Measurements from ENCODE around the gene NELFCD.

NELFCD gene

DNA sequence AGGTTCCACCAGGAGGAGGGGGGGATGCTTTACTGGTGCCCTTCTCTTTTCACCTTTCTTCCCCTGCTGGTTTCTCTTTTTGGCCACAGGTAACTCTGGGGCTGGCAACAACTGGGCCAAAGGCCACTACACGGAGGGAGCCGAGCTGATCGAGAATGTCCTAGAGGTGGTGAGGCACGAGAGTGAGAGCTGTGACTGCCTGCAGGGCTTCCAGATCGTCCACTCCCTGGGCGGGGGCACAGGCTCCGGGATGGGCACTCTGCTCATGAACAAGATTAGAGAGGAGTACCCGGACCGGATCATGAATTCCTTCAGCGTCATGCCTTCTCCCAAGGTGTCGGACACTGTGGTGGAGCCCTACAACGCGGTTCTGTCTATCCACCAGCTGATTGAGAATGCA is 42.6 kb downstream of the NELFCD start:
- Histone ChIP-seq H3K4me1 (ENCODE audit: control insufficient read depth in 1 of 2, insufficient read depth in 2 of 2, low read length in 2 of 2) (peaks cover 10 to 24% of the 10 kb centered on the region in 2 donors), H3K27ac (ENCODE audit: low read length) (no peak overlapping the region), H3K4me3 (ENCODE audit: low read depth in 1 of 2, low read length in 2 of 2) (no peak overlapping the region), H3K36me3 (ENCODE audit: control insufficient read depth in 1 of 2, insufficient read depth in 2 of 2, low read length in 2 of 2) (peaks cover 54 to 56% of the 10 kb centered on the region in 2 donors), H3K9me3 (ENCODE audit: control insufficient read depth in 1 of 2, low read length in 2 of 2) (no peaks in the 10 kb centered on the region), H3K27me3 (ENCODE audit: low read depth, low read length) (no peaks in the 10 kb centered on the region)

DNA sequence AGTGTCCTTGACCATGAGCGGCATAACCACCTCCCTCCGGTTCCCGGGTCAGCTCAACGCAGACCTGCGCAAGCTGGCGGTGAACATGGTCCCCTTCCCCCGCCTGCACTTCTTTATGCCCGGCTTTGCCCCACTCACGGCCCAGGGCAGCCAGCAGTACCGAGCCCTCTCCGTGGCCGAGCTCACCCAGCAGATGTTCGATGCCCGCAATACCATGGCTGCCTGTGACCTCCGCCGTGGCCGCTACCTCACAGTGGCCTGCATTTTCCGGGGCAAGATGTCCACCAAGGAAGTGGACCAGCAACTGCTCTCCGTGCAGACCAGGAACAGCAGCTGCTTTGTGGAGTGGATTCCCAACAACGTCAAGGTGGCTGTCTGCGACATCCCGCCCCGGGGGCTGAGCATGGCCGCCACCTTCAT is 43.1 kb downstream of the NELFCD start:
- H3K27me3 ChIP-seq (ENCODE audit: low read depth, low read length) = no peaks in the 10 kb centered on the region
- H3K27ac ChIP-seq (ENCODE audit: low read length) = no peak overlapping the region
- peaks cover 54 to 61% of the 10 kb centered on the region in 2 donors for H3K36me3 ChIP-seq (ENCODE audit: control insufficient read depth in 1 of 2, insufficient read depth in 2 of 2, low read length in 2 of 2)
- no peaks in the 10 kb centered on the region for H3K9me3 ChIP-seq (ENCODE audit: control insufficient read depth in 1 of 2, low read length in 2 of 2)
- peaks cover 15 to 29% of the 10 kb centered on the region in 2 donors for H3K4me1 ChIP-seq (ENCODE audit: control insufficient read depth in 1 of 2, insufficient read depth in 2 of 2, low read length in 2 of 2)
- no peak overlapping the region for H3K4me3 ChIP-seq (ENCODE audit: low read depth in 1 of 2, low read length in 2 of 2)

DNA sequence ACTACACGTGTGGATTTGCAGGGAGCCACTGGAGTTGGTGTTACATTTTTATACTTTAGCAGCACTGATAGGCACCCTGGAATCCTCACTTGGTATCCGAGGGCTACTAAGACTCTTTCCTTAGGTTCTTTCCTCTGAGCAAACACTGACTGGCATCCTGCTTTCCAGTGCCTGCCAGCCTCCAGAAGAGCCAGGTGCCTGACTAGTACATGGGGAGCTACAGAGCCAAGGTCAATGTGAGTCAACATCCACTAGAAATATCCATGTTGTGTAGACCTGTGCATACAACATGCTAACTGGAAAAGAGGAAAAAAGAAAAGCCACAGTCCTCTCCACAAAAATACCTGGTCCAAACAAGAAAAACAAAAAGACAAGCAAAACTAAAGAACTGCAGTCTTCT is 44.0 kb downstream of the NELFCD start:
- Histone ChIP-seq H3K4me1 (ENCODE audit: control insufficient read depth in 1 of 2, insufficient read depth in 2 of 2, low read length in 2 of 2) (peaks cover 23 to 39% of the 10 kb centered on the region in 2 donors), H3K4me3 (ENCODE audit: low read depth in 1 of 2, low read length in 2 of 2) (no peak overlapping the region), H3K27ac (ENCODE audit: low read length) (no peak overlapping the region), H3K27me3 (ENCODE audit: low read depth, low read length) (no peaks in the 10 kb centered on the region), H3K36me3 (ENCODE audit: control insufficient read depth in 1 of 2, insufficient read depth in 2 of 2, low read length in 2 of 2) (peaks cover 62 to 70% of the 10 kb centered on the region in 2 donors), H3K9me3 (ENCODE audit: control insufficient read depth in 1 of 2, low read length in 2 of 2) (no peaks in the 10 kb centered on the region)

DNA sequence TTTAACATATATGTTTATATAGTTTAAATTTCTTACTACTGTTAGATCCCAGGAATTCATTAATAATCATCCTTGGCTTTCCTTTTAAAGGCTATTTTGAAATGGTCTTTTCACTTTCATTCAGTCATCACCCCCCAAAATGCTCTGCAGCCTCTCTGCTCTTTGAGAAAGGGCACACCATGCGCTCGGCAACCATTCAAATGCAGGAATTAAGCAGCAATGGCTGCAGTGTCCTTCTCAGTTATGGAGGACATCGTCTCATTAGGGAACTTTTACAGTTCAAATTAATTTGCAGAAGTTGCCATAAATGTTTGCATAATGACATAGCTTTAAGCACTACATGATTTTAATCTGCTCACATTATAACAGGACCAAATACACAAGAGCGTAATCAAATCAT is 44.5 kb downstream of the NELFCD start:
- H3K4me1 ChIP-seq (ENCODE audit: control insufficient read depth in 1 of 2, insufficient read depth in 2 of 2, low read length in 2 of 2) = peaks cover 23 to 43% of the 10 kb centered on the region in 2 donors
- no peak overlapping the region for H3K27ac ChIP-seq (ENCODE audit: low read length)
- no peaks in the 10 kb centered on the region for H3K27me3 ChIP-seq (ENCODE audit: low read depth, low read length)
- no peaks in the 10 kb centered on the region for H3K9me3 ChIP-seq (ENCODE audit: control insufficient read depth in 1 of 2, low read length in 2 of 2)
- H3K4me3 ChIP-seq (ENCODE audit: low read depth in 1 of 2, low read length in 2 of 2) = no peak overlapping the region
- peaks cover 63 to 72% of the 10 kb centered on the region in 2 donors for H3K36me3 ChIP-seq (ENCODE audit: control insufficient read depth in 1 of 2, insufficient read depth in 2 of 2, low read length in 2 of 2)

DNA sequence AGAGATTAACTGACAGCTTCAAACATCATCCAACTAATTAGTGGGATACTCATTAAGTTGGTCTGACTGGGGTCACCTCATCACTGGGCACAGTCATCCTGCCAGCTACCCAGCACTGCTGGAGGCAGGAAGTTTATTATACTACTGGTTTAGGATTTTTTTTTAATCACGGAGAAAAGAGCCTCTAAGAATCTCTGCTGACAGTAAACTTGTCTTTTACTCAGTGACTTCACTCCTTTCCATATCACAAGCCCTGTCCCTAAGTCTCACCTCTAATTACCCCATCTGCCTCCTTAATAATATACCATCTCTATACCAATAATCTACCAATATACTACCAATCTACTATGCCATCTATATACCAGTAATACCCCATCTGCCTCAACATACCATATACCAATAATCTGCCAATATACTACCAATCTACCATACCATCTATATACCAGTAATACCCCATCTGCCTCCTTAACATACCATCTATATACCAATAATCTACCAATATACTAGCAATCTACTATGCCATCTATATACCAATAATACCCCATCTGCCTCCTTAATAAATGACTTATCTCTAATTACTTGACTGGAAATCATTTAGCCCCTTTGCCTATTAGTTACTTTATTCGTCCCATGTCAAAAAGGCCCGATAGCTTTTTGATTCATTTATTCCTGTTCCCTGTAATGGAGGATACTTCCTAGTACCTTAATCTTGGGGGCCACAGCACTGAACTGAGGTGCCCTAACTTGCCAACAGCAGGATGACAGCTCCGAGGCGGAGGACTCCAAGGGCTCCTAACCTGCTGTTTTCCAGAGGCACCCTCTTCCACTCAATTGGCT is 46.1 kb downstream of the NELFCD start:
- peaks cover 31 to 54% of the 10 kb centered on the region in 2 donors for H3K4me1 ChIP-seq (ENCODE audit: control insufficient read depth in 1 of 2, insufficient read depth in 2 of 2, low read length in 2 of 2)
- H3K27me3 ChIP-seq (ENCODE audit: low read depth, low read length) = no peaks in the 10 kb centered on the region
- H3K36me3 ChIP-seq (ENCODE audit: control insufficient read depth in 1 of 2, insufficient read depth in 2 of 2, low read length in 2 of 2) = peaks cover 63 to 72% of the 10 kb centered on the region in 2 donors
- H3K4me3 ChIP-seq (ENCODE audit: low read depth in 1 of 2, low read length in 2 of 2) = no peak overlapping the region
- H3K9me3 ChIP-seq (ENCODE audit: control insufficient read depth in 1 of 2, low read length in 2 of 2) = no peaks in the 10 kb centered on the region
- H3K27ac ChIP-seq (ENCODE audit: low read length) = no peak overlapping the region

DNA sequence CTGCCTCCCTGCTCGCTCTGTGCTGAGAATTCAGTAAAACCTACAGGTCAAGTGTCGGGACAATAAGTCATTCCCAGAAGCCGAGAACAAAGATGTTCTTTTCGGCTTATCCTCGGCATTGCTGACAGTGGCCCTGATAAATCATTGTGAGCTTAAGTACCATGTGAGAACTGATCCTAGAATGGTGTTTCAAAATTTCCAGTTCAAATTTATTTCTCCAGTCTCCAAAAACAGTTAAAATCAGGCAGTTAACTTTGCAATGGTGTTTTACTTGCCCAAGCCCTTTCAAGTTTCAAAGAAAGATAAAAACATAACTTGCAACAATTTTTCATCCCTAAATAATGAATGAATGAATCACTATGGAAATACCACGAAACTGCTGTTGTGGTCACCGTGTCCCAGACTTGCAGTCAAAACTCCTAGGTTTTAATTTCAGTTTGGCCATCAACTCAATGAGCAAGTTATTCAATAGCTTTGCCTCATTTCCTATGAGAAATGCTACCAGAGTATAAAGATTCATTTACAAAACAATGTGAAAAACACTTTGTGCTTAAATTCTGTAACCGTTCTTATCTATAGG is 46.8 kb downstream of the NELFCD start:
- no peaks in the 10 kb centered on the region for H3K27me3 ChIP-seq (ENCODE audit: low read depth, low read length)
- no peaks in the 10 kb centered on the region for H3K9me3 ChIP-seq (ENCODE audit: control insufficient read depth in 1 of 2, low read length in 2 of 2)
- H3K27ac ChIP-seq (ENCODE audit: low read length) = no peak overlapping the region
- peaks cover 58 to 65% of the 10 kb centered on the region in 2 donors for H3K36me3 ChIP-seq (ENCODE audit: control insufficient read depth in 1 of 2, insufficient read depth in 2 of 2, low read length in 2 of 2)
- peaks cover 31 to 54% of the 10 kb centered on the region in 2 donors for H3K4me1 ChIP-seq (ENCODE audit: control insufficient read depth in 1 of 2, insufficient read depth in 2 of 2, low read length in 2 of 2)
- no peak overlapping the region for H3K4me3 ChIP-seq (ENCODE audit: low read depth in 1 of 2, low read length in 2 of 2)

DNA sequence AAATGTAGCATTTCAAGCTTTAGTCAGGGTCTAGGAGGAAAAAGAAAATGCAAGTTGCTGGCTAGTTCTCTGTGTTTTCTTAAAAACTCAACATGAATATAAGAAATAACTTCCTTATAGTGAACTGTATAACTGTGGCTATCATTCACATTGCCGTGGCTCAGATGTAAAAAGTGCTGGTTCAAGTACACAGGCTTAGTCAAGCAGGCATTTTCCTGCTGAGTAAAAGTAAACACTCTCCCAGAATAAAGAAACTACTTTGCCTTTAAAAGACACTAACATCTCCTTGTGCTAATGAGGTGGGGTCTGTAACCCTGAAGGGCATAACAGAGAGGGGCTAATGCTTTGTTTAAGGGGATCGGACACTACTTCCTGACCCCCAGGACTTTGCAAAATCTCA is 47.8 kb downstream of the NELFCD start:
- Histone ChIP-seq H3K4me1 (ENCODE audit: control insufficient read depth in 1 of 2, insufficient read depth in 2 of 2, low read length in 2 of 2) (peaks cover 31 to 54% of the 10 kb centered on the region in 2 donors), H3K4me3 (ENCODE audit: low read depth in 1 of 2, low read length in 2 of 2) (peak overlapping the region; percentile 40 to 41), H3K36me3 (ENCODE audit: control insufficient read depth in 1 of 2, insufficient read depth in 2 of 2, low read length in 2 of 2) (peaks cover 48 to 60% of the 10 kb centered on the region in 2 donors)

DNA sequence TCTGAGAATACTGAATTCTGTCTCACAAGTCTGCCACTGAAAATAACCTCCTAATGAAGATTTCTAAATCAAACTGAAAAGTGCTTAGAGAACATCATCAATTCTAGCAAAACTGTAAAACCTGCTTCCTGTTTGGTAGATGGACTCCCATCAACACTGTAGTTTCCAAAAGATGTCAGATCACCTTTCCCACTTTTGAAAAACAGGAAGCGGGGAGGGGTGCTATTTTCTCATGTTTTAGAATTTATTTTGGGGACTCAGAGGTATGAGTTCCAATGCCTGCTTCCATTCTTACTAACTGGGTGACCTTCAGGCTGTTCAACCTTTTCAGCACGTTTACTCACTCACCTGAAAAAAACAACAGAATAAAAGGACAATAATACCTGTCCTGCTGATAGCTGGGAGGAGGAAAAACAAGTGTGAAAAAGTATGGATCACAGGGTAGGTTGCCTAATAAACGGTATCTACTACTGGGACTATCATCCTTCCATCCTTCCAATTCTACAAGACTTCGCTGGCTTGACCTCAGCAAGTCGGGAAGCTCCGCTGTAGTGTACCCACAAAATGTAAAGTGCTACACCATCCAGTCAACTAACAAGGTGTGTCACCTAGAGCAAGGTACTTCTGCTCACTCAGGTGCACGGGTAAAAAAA is 50.0 kb downstream of the NELFCD start:
- peak overlapping the region; percentile 85 to 89 for H3K4me3 ChIP-seq (ENCODE audit: low read depth in 1 of 2, low read length in 2 of 2)
- no peaks in the 10 kb centered on the region for H3K27me3 ChIP-seq (ENCODE audit: low read depth, low read length)
- H3K9me3 ChIP-seq (ENCODE audit: control insufficient read depth in 1 of 2, low read length in 2 of 2) = no peaks in the 10 kb centered on the region
- peaks cover 45 to 50% of the 10 kb centered on the region in 2 donors for H3K36me3 ChIP-seq (ENCODE audit: control insufficient read depth in 1 of 2, insufficient read depth in 2 of 2, low read length in 2 of 2)
- peak overlapping the region; percentile 78 for H3K27ac ChIP-seq (ENCODE audit: low read length)
- H3K4me1 ChIP-seq (ENCODE audit: control insufficient read depth in 1 of 2, insufficient read depth in 2 of 2, low read length in 2 of 2) = peaks cover 31 to 50% of the 10 kb centered on the region in 2 donors

More for the DNA sequence above, 47.8 kb downstream of the NELFCD start:
- H3K27me3 ChIP-seq (ENCODE audit: low read depth, low read length) = no peaks in the 10 kb centered on the region
- peak overlapping the region; percentile 10 for H3K27ac ChIP-seq (ENCODE audit: low read length)
- H3K9me3 ChIP-seq (ENCODE audit: control insufficient read depth in 1 of 2, low read length in 2 of 2) = no peaks in the 10 kb centered on the region

DNA sequence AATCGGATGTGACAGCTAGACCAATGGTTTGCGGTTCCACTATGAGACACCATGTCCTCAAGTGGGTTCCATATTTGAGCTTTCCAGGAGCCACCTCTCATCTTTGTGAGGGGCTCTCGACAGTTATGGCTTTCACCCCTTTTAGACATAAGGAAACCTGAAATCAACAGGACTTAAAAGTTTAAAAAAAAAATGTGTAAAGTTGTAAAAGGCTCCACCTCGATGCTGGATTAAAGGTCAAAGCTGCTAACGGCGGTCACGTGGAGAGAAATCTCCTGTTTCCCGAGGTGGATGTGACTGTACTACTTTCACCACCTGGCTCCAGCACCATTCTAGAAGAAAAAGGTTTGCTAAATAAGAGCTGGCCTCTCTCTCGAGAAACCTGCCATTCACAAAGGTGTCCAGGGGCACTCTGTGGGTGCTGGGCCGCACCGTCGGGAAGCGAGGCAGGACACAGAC is 50.5 kb downstream of the NELFCD start:
- H3K36me3 ChIP-seq (ENCODE audit: control insufficient read depth in 1 of 2, insufficient read depth in 2 of 2, low read length in 2 of 2) = peaks cover 44 to 52% of the 10 kb centered on the region in 2 donors
- H3K4me1 ChIP-seq (ENCODE audit: control insufficient read depth in 1 of 2, insufficient read depth in 2 of 2, low read length in 2 of 2) = peaks cover 31 to 50% of the 10 kb centered on the region in 2 donors
- H3K27ac ChIP-seq (ENCODE audit: low read length) = peak overlapping the region; percentile 78

DNA sequence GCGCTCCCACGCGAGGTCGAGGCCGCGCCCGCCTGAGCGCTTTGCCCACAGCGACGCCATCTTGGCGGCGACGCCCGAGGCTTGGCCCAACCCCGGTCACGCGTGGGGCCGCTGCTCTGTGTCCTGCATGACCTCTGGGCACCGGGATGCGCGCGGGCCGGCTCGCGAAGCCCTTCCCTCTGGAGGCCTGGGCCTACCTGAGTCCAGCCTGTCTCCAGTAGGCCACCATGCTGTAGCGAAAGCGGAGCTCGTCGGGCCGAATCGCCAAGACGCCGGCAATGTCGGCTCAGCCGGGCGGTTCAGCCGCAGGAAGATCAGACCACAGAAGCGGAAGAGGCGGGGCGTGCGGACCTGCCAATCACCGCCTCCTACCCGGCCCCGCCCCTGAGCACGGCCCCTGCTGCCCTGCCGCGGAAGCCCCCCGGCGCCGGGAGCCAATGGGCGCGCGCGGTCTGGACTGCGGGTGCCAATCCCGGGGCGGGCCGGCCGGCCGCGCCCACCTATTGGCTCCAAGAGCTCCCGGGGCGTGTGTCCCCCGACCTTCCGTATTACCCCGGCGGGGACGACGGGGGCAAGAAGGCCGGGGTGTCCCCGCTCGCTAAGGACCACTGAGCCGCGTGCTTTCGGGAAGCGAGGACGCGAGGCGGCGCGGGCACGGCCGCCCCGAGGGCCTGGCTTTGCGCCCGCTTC is 51.1 kb downstream of the NELFCD start, which contains the start of gene ATP5F1E:
TSS of gene ATP5F1E (minus strand) at position 313 of the 690 bp plus-strand sequence. CDS start at position 229, 84 bp downstream.
- no peaks in the 10 kb centered on the region for H3K9me3 ChIP-seq (ENCODE audit: control insufficient read depth in 1 of 2, low read length in 2 of 2)
- H3K27ac ChIP-seq (ENCODE audit: low read length) = peak within 1 kb of the TSS; percentile 85
- H3K36me3 ChIP-seq (ENCODE audit: control insufficient read depth in 1 of 2, insufficient read depth in 2 of 2, low read length in 2 of 2) = peaks cover 43 to 52% of the 10 kb centered on the region in 2 donors
- no peaks in the 10 kb centered on the region for H3K27me3 ChIP-seq (ENCODE audit: low read depth, low read length)
- H3K4me1 ChIP-seq (ENCODE audit: control insufficient read depth in 1 of 2, insufficient read depth in 2 of 2, low read length in 2 of 2) = peaks cover 31 to 44% of the 10 kb centered on the region in 2 donors
- H3K4me3 ChIP-seq (ENCODE audit: low read depth in 1 of 2, low read length in 2 of 2) = peak within 1 kb of the TSS; percentile 85 to 89

More for the DNA sequence above, 50.5 kb downstream of the NELFCD start:
- no peaks in the 10 kb centered on the region for H3K27me3 ChIP-seq (ENCODE audit: low read depth, low read length)
- H3K9me3 ChIP-seq (ENCODE audit: control insufficient read depth in 1 of 2, low read length in 2 of 2) = no peaks in the 10 kb centered on the region
- peak overlapping the region; percentile 85 to 89 for H3K4me3 ChIP-seq (ENCODE audit: low read depth in 1 of 2, low read length in 2 of 2)

Data from muscle layer of duodenum (tissue), 2 donors.